ENCODE data around the gene CEL. TPM values are rescaled to one million over a fixed set of nuclear protein-coding genes. Genes with fewer than 3 reads are reported as not detected.

The CEL gene
- total RNA-seq, 1 donor from 2014 or later, result 3.5 TPM

GRCh38 chr9:133046900-133047295 is 14.9 kb upstream of the CEL start:
- Mint-ChIP-seq H3K4me3 (no peak overlapping the region), H3K27ac (ENCODE audit: unreplicated experiment) (no peak overlapping the region), H3K27me3 (ENCODE audit: low read depth) (no peaks in the 10 kb centered on the region), H3K36me3 (ENCODE audit: low read depth) (peaks cover 7% of the 10 kb centered on the region), H3K4me1 (no peaks in the 10 kb centered on the region), H3K9me3 (no peaks in the 10 kb centered on the region)
- TF ChIP-seq CTCF (conservative IDR thresholded peaks at IDR 0.05), result no peak
- DNase-seq (ENCODE audit: low read depth, low spot score), result no peak

GRCh38 chr9:133048595-133048994 is 13.2 kb upstream of the CEL start:
- Mint-ChIP-seq H3K36me3 (ENCODE audit: low read depth) (peaks cover 5% of the 10 kb centered on the region), H3K4me1 (no peaks in the 10 kb centered on the region), H3K27me3 (ENCODE audit: low read depth) (no peaks in the 10 kb centered on the region), H3K9me3 (no peaks in the 10 kb centered on the region), H3K4me3 (no peak overlapping the region), H3K27ac (ENCODE audit: unreplicated experiment) (no peak overlapping the region)
- no peak for TF ChIP-seq CTCF (conservative IDR thresholded peaks at IDR 0.05)
- no peak for DNase-seq (ENCODE audit: low read depth, low spot score)

GRCh38 chr9:133049043-133049442 is 12.7 kb upstream of the CEL start:
- Mint-ChIP-seq H3K4me1 (no peaks in the 10 kb centered on the region), H3K4me3 (no peak overlapping the region), H3K27ac (ENCODE audit: unreplicated experiment) (peak overlapping the region; percentile 8), H3K36me3 (ENCODE audit: low read depth) (peaks cover 5% of the 10 kb centered on the region), H3K9me3 (no peaks in the 10 kb centered on the region), H3K27me3 (ENCODE audit: low read depth) (no peaks in the 10 kb centered on the region)
- DNase-seq (ENCODE audit: low read depth, low spot score), result no peak
- TF ChIP-seq CTCF (conservative IDR thresholded peaks at IDR 0.05), result no peak

GRCh38 chr9:133050142-133050541 is 11.6 kb upstream of the CEL start:
- H3K4me1 Mint-ChIP-seq, result no peaks in the 10 kb centered on the region
- H3K36me3 Mint-ChIP-seq (ENCODE audit: low read depth), result no peaks in the 10 kb centered on the region
- H3K9me3 Mint-ChIP-seq, result no peaks in the 10 kb centered on the region
- H3K4me3 Mint-ChIP-seq, result no peak overlapping the region
- TF ChIP-seq CTCF (conservative IDR thresholded peaks at IDR 0.05), result no peak
- H3K27me3 Mint-ChIP-seq (ENCODE audit: low read depth), result no peaks in the 10 kb centered on the region
- no peak overlapping the region for H3K27ac Mint-ChIP-seq (ENCODE audit: unreplicated experiment)
- DNase-seq (ENCODE audit: low read depth, low spot score), result no peak

GRCh38 chr9:133050781-133051180 is 11.0 kb upstream of the CEL start:
- H3K4me1 Mint-ChIP-seq, result no peaks in the 10 kb centered on the region
- H3K27me3 Mint-ChIP-seq (ENCODE audit: low read depth), result no peaks in the 10 kb centered on the region
- H3K9me3 Mint-ChIP-seq, result no peaks in the 10 kb centered on the region
- no peak overlapping the region for H3K27ac Mint-ChIP-seq (ENCODE audit: unreplicated experiment)
- DNase-seq (ENCODE audit: low read depth, low spot score), result no peak
- no peaks in the 10 kb centered on the region for H3K36me3 Mint-ChIP-seq (ENCODE audit: low read depth)
- TF ChIP-seq CTCF (conservative IDR thresholded peaks at IDR 0.05), result no peak
- no peak overlapping the region for H3K4me3 Mint-ChIP-seq

Data from neural crest cell (in vitro differentiated cells).